H54 (cell line): ENCODE results near the gene MVK.

Experiments
- DNase-seq: peaks from one replicate; pipeline ENCODE4 v3.0.0; 2011; ENCODE audit warnings: low spot score, mixed read lengths; ENCODE audit not compliant: insufficient read length
- FAIRE-seq: peaks from 3 replicates; lab custom pipeline; 2011; peaks lifted over from hg19 to GRCh38; lab: Jason Lieb, UNC
- POLR2A ChIP-seq: IDR thresholded peaks from 2 replicates; pipeline ENCODE4 v1.6.1; 2011; ENCODE audit warnings: low read depth, mild to moderate bottlenecking, low read length

Gene MVK

GRCh38 chr12:109553906-109554500, 19.6 kb upstream of the MVK start:
- FAIRE-seq (no peak), DNase-seq (no peak)
- no peak for TF ChIP-seq POLR2A

DNA sequence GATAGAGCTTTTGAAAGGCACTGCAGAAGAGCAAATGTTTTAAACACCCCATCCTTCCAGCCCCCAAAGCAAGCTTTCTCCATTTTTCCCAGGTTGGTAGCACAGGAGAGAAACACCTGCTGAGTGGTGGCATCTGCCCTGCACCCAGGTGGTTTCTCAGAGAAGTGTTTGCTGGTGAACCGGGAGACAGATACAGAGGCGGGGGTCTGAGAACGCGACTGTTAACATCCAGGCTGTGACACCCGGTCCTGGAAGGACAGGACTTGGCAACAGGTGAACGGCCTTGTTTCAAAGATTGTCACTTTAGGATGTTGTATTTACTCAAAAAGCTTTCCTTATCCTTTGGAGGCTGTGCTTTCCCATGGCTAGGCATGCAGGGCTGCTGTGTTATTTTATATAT, 18.8 kb upstream of the MVK start:
- no peak for FAIRE-seq
- no peak for DNase-seq
- TF ChIP-seq POLR2A, result no peak

- DNase-seq (no peak), FAIRE-seq (no peak)
- TF ChIP-seq POLR2A, result no peak
Measured at GRCh38 chr12:109555431-109556315, 17.9 kb upstream of the MVK start.

- FAIRE-seq (no peak), DNase-seq (no peak)
- TF ChIP-seq POLR2A, result no peak
Measured at GRCh38 chr12:109557200-109557599, 16.4 kb upstream of the MVK start.

- FAIRE-seq (no peak), DNase-seq (no peak)
- TF ChIP-seq POLR2A, result no peak
Measured at GRCh38 chr12:109557805-109558204, 15.8 kb upstream of the MVK start.

GRCh38 chr12:109558374-109559199, 15.0 kb upstream of the MVK start:
- no peak for FAIRE-seq
- no peak for TF ChIP-seq POLR2A
- DNase-seq, result no peak

GRCh38 chr12:109559200-109559505, 14.4 kb upstream of the MVK start:
- FAIRE-seq, result no peak
- TF ChIP-seq POLR2A, result no peak
- DNase-seq, result no peak

- DNase-seq (no peak), FAIRE-seq (no peak)
- no peak for TF ChIP-seq POLR2A
Measured at GRCh38 chr12:109559601-109560000, 14.0 kb upstream of the MVK start.

- TF ChIP-seq POLR2A, result no peak
- no peak for FAIRE-seq
- DNase-seq, result no peak
Measured at GRCh38 chr12:109560867-109561710, 12.5 kb upstream of the MVK start.

GRCh38 chr12:109561711-109562030, 11.9 kb upstream of the MVK start:
- FAIRE-seq (no peak), DNase-seq (no peak)
- no peak for TF ChIP-seq POLR2A

GRCh38 chr12:109562871-109563270, 10.7 kb upstream of the MVK start:
- no peak for TF ChIP-seq POLR2A
- no peak for DNase-seq
- no peak for FAIRE-seq

DNA sequence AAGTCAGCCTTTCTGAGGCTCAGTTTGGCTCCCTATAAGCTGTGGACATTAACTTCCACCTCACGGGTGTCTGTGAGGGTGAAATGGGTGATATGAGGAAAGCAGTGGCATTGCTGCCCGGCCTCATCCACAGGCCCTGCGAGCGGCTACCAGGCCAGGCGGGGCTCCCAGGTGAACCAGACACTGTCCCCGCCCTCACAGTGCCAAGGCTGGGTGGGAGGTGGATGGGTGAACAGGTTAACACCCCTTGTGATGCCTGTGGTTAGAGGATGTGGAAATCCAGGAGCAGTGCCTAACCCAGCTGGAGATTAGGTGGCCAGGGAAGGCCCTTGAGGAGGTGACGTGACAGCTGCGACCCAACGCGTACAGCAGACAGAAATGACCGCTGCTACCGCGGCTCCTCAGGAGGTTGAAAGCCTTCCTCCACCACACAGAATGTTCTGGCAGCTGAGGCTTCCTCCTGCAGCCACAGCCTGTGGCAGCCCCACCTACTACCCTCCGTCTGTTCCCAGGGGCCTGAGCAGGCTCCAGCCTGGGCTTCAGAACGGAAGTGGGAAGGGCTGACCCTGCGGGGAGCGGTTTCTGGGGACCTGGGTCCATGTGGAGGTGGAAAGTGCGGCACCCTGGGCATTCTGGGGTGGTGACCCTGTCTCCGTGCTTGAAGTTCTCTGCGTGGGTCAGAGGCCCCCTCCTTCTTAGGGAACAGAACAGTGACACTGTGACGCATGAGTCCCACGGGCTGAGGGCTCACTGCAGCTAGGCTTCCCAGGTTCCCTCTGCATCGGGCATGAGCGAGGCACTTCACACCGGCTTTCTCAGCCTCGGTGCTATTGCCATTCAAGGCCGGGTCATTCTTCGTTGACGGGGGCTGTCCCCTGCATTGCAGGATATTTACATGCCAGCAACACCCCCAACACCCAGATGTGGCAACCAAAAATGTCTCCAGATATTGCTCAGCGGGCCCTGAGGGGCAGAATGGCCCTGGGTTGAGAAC, 10.0 kb upstream of the MVK start:
- DNase-seq (no peak), FAIRE-seq (no peak)

More for the DNA sequence above, 10.0 kb upstream of the MVK start:
- no peak for TF ChIP-seq POLR2A
